ENCODE results near the gene POLE.

The POLE gene

DNA sequence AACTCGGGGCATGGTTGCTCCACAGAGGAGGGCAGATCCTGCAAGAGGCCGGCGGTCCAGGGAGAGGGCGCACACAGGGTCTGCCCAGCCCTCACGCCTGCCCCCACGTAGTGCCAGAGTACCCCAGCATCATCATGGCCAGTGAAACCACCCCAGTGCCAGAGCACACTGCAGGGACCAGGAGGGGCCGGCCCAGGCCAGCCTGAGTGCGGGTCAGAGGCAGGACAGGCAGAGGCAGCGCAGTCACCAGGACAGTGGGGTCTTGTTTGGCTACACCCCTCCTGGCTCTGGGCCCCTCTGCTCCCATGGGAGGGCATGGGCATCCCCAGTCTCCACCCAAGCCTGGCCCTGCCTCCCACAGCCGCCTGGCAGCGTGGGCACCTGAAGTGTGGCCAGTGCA, 111.5 kb downstream of the POLE start:
- DNase-seq, result no peak

DNA sequence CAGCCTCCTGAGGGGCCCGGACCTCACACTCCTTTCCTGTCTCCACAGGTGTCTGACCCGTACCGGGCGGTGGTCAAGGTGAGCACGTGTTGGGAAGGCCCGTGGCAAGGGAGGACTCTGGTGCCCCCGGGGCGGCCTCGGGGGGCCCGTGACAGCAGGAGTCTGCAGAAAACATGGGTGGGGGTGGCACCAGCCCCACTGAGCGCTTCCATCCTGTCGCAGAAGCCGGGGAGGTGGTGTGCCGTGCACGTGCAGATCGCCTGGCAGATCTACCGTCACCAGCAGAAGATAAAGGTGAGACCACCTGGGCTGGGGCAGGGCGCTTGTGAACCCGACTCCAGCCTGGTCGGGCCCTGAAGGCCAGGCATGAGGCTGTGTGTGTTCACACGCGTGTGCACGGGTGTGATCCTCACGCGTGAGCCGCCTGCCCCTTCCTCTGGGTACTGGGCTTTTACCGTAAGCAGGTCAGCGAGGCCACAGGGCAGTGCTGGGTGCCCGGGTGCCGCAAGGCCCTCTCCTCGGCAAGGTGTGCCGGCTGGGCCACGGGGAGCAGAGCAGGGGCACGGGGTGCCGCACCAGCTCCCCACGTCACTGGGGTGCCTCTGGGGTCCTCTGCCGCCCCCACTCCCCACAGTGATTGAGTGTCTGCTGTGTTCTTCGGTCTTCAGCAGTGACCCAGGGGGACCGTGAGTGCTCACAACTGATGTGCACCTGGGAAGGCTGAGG, 112.7 kb downstream of the POLE start:
- DNase-seq, result no peak

Measured in CD4-positive, alpha-beta T cell treated with Interferon alpha-2 for 1 hour (primary cell).